GM18502 (cell line): ENCODE results near the gene LECT2.

Source experiments
- ATAC-seq: cut with Tn5 transposase; IDR thresholded peaks from one replicate; pipeline ENCODE4 v1.9.1; 2021; ENCODE audit warnings: mild to moderate bottlenecking; ENCODE audit not compliant: unreplicated experiment, poor library complexity

The LECT2 gene

DNA sequence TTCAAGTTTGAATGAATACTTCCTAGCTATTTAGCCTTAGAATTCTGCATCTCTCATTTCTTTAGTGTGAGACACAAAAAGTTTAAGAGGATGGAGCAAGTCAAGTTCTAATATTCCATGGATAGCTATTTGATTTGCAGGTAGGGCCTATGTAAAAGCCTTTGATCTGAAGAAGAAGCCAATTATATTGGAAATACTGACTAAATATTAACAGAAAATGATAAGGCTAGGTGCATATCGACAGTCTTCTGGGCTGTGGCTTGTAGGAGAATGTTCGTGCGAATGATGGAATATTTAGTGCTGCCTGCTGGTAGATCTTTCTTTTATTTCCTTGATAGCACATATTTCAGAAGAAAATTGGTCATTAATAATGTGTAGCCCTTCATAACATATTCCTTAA lies at the start of gene LECT2:
Gene LECT2, minus strand, starts transcription at position 85 of the 400 bp plus-strand sequence. CDS start 150 bp downstream, outside the sequence.
- no peak for ATAC-seq

GRCh38 chr5:136004436-136004835 lies 49.7 kb upstream of the LECT2 start:
- ATAC-seq, result no peak

DNA sequence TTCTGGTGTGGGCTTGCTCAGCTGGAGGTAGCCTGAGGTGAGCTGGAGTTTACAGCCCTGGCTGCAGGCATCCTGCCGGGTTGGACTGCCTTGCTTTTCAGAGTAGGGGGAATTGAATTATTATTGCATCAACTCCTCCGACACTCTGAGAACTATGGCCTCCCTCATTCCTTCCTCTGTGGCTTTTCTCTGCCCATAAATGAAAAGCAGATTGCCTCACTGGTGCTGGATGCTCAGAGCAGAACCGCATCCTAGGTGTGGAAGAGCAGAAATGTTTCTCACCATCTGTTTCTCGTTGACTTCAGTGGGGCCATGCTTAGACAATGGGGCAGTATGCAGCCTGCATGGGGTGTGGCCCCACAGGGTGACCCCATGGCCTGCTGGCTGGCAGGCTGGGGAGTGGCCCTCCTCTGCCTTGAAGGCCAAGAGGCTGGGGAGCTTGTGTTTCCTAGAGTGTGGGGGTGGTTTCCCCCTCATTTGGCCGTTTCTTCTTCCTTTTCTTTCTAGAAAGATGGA lies 46.7 kb upstream of the LECT2 start:
- ATAC-seq, result no peak

DNA sequence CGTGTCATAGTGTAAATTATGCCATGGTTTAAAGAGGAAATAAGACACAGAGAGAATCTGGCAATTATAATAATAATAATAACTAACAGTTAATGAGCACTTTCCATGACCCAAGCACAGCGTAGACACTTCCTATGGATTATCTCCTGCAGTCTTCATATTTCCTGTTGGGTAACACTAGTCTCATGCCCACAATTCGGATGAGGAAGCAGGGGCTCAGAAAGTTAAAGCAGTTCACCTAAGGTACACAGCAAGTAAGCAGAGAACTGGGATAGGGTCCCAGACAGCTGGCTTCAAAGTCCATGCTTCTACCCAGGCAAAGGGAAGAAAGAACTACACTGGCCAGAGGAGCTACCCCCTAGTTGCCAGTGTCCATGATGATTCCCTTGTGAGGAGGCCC lies 46.1 kb upstream of the LECT2 start:
- ATAC-seq, result no peak

GRCh38 chr5:136000147-136000546 lies 45.4 kb upstream of the LECT2 start:
- ATAC-seq, result no peak

- no peak for ATAC-seq
These were observed 44.8 kb upstream of the LECT2 start for GRCh38 chr5:135999406-136000139.

DNA sequence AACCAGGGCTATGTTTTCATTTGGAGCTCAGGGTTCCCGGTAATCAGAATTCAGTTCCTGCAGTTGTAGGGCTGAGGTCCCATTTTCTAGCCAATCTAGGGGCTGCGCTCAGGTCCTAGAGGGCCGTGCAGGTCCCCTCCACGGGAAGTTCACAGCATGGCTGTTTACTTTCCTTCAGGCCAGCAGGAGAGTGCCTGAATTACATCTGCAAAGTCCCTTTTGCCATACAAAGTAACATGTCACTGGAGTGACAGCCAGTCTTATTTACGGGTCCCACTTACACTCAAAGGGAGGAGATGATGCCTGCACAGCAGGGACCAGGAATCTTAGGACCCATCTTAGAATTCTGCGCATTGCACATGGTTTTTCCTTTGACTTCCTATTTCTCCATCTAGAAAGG lies 44.1 kb upstream of the LECT2 start:
- ATAC-seq, result no peak

- ATAC-seq, result no peak
These were observed 43.0 kb upstream of the LECT2 start for GRCh38 chr5:135997673-135998335.

- ATAC-seq, result no peak
These were observed 41.8 kb upstream of the LECT2 start for GRCh38 chr5:135996611-135997010.

GRCh38 chr5:135995976-135996375 lies 41.2 kb upstream of the LECT2 start:
- no peak for ATAC-seq

DNA sequence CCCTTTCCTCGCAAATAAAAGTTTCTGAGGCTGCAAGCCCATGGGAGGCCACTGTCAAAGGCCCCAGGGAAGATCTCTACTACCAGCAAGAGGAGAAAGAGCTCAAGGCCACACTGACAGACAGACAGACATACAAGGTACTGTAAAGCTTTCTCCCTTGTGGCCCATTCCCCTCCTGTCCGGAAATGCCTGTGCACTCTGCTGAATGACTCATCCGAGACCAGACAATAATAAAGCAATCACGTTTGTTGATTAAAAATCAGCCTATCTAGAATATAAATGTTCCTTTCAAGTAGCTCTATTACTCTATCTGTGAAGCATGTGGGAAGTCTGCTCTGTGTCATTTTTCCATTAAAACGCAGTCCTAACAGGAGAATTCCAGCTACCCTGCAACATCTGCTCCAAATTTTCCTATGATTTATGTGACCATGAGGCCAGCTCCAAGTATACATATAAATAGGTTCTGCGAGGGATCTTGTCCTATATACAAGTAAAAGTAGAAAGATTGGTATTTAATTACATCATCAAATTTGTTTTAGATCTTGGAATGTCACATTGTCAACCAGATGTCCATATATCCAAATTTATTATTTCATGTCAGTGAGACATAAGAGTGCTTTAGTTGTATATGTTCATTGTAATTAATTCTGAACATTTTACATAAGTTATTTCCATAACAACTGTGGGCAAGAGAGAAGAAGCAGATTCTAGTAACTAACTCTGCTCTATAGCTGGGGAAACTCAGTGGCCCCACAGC lies 39.3 kb upstream of the LECT2 start:
- ATAC-seq, result no peak

DNA sequence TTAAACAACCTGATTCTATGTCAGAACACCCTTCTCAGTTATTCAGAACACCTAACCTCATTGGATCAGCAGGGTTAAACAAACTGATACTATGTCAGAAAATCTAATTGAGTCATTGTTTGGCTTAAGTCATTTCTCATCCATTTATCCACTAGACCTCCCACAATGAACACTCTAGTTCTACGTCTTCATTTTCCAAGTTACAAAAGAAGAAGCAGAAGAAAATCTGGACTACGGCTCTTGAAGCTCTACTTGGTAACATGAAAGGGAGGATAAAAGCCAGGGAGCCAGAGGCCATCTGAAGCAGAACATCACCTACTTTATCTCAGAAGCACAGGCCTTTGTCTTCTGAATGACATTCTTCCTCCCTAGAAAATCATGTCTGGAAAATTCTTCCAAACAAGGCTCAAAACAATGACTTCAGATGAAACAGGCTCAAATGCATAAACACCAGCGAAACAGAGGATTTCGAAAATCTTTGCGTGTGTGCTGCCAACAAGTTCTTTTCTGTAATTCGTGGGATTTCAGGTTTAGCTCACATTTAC lies 38.6 kb upstream of the LECT2 start:
- ATAC-seq, result no peak

- no peak for ATAC-seq
These were observed 36.6 kb upstream of the LECT2 start for GRCh38 chr5:135991429-135991828.

DNA sequence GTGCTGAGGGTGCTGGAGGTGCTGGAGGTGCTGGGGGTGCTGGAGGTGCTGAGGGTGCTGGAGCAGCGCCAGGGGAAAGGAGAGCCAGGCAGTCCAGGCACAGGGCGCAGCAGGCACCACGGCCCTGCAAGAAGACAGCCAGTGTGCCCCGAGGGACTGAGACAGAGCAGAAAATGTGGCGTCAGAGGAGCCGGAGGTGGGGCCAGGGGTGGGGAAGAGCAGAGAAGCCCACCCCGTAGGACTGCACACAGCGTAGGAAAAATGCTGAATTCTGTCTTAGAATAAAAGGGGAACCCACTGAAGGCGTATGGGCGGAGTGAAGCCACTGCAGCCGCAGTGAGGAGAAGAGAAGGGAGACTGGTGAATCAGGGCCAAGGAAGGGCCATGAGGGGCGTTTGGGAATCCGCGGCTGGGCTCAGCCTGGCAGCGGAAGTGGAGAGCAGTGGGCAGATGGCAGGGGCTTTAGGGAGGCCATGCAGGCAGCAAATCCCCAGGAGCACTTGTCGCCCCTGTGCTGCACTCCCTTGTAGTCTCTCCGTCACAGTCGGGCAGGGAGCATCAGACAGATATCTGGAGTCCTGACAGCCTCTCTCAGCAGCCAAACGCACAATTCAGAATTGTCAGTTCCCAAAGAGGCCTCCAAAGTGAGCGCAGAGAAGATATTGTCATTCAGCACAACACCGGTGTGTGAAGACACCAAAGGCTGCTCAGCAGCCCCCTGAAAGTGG lies 35.9 kb upstream of the LECT2 start:
- ATAC-seq, result no peak

DNA sequence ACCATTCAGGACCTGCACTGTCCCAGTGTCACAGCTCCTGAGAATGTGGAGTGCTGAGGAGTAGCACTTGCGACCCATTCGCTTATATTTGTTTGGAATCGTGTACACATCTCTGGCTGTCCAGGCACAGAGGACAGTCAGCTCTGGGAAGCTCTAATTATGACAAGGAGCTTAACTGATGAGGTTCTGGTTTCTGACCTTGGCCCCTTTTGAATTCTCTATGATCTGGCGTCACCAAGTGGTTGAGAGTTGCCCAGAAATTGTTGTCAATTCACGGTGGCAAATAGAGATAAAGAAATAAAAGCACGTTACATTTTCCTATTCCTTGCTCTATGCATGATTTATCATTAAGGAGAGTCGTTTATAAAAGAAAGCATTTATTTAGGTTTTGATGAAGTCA lies 34.9 kb upstream of the LECT2 start:
- ATAC-seq, result no peak

DNA sequence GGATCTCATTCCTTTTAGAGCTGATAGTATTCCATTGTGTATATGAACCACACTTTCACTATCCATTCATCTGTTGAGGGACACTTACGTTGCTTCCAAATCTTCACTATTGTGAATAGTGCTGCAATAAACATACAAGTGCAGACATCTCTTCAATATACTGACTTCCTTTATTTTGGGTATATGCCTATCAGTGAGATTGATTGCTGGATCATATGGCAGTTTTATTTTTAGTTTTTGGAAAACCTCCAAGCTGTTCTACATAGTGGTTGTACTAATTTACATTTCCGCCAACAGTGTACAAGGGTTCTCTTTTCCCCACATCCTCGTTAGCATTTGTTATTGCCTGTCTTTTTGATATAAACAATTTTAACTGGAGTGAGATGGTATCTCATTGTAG lies 33.8 kb upstream of the LECT2 start:
- no peak for ATAC-seq

DNA sequence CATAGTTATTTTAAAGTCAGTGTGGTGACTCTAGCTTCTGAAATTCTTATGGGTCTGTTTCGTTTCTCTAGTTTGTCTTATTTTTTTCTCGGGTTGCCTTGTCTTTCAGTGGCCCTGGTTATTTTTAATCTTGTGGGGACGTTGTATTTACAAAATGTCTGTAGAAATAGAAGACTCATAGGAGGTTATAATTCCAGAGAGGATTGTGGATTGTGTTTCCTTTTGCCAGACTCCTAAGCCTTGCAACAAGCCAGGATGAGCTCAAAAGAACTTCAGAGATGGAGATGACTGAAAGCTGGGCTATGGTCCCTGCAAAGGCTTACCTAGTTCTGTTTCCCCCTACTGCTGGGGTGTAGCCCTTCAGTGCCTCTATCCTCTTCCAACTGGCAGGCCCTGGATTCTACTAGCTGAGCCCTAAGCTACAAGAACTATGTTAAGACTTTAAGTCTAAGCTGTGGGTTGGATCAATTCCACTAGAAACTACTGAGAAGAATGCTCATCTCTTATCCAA lies 32.2 kb upstream of the LECT2 start:
- ATAC-seq, result no peak

DNA sequence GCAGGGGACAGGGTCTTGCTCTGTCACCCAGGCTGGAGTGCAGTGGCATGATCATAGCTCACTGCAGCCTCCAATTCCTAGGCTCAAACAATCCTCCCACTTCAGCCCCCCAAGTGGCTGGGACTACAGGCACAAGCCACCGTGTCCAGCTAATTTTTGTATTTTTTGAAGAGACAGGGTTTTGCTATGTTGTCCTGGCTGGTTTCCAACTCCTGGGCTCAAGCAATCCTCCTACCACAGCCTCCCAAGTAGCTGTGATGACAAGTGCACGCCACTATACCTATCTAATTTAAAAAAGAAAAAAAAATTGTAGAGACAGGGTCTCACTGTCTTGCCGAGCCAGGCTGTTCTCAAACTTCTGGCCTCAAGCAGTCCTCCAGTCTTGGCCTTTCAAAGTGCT lies 31.6 kb upstream of the LECT2 start:
- no peak for ATAC-seq

GRCh38 chr5:135985951-135986350 lies 31.2 kb upstream of the LECT2 start:
- no peak for ATAC-seq

GRCh38 chr5:135980620-135981019 lies 25.8 kb upstream of the LECT2 start:
- no peak for ATAC-seq
